Measurements from ENCODE around the gene COL23A1.
"Not testable (repeated sequence)": the region's sequence is repeated elsewhere in the genome, so short reads cannot be mapped to it uniquely, and the experiment has no call there.

COL23A1 gene

GRCh38 chr5:178271231-178271630 lies 319.0 kb downstream of the COL23A1 start:
- no peak for DNase-seq (ENCODE audit: low read depth in 2 of 2)

- no peak for DNase-seq (ENCODE audit: low read depth in 2 of 2)
These were observed 320.7 kb downstream of the COL23A1 start for GRCh38 chr5:178269499-178269898.

GRCh38 chr5:178267876-178268275 lies 322.3 kb downstream of the COL23A1 start:
- DNase-seq (ENCODE audit: low read depth in 2 of 2): no peak

- DNase-seq (ENCODE audit: low read depth in 2 of 2): no peak
These were observed 322.9 kb downstream of the COL23A1 start for GRCh38 chr5:178267245-178267644.

GRCh38 chr5:178266581-178266980 lies 323.6 kb downstream of the COL23A1 start:
- no peak for DNase-seq (ENCODE audit: low read depth in 2 of 2)

GRCh38 chr5:178265746-178266145 lies 324.4 kb downstream of the COL23A1 start:
- DNase-seq (ENCODE audit: low read depth in 2 of 2): no peak

GRCh38 chr5:178264044-178264443 lies 326.1 kb downstream of the COL23A1 start:
- DNase-seq (ENCODE audit: low read depth in 2 of 2): no peak

- no peak for DNase-seq (ENCODE audit: low read depth in 2 of 2)
These were observed 328.3 kb downstream of the COL23A1 start for GRCh38 chr5:178261666-178262600.

GRCh38 chr5:178259623-178260536 lies 330.3 kb downstream of the COL23A1 start:
- no peak for DNase-seq (ENCODE audit: low read depth in 2 of 2)

- no peak for DNase-seq (ENCODE audit: low read depth in 2 of 2)
These were observed 332.5 kb downstream of the COL23A1 start for GRCh38 chr5:178257650-178258049.

GRCh38 chr5:178256746-178257145 lies 333.4 kb downstream of the COL23A1 start:
- no peak for DNase-seq (ENCODE audit: low read depth in 2 of 2)

- not testable (repeated sequence) for DNase-seq (ENCODE audit: low read depth in 2 of 2)
These were observed 336.6 kb downstream of the COL23A1 start for GRCh38 chr5:178253632-178254031.

GRCh38 chr5:178252258-178252657 lies 337.9 kb downstream of the COL23A1 start:
- no peak for DNase-seq (ENCODE audit: low read depth in 2 of 2)

GRCh38 chr5:178250263-178250662 lies 339.9 kb downstream of the COL23A1 start:
- no peak for DNase-seq (ENCODE audit: low read depth in 2 of 2)

GRCh38 chr5:178249191-178249989 lies 340.8 kb downstream of the COL23A1 start:
- DNase-seq (ENCODE audit: low read depth in 2 of 2): no peak

- no peak for DNase-seq (ENCODE audit: low read depth in 2 of 2)
These were observed 341.4 kb downstream of the COL23A1 start for GRCh38 chr5:178248750-178249149.

GRCh38 chr5:178247481-178248456 lies 342.4 kb downstream of the COL23A1 start:
- DNase-seq (ENCODE audit: low read depth in 2 of 2): no peak

GRCh38 chr5:178246624-178247279 lies 343.4 kb downstream of the COL23A1 start:
- no peak for DNase-seq (ENCODE audit: low read depth in 2 of 2)

- no peak for DNase-seq (ENCODE audit: low read depth in 2 of 2)
These were observed 344.8 kb downstream of the COL23A1 start for GRCh38 chr5:178245389-178245788.

- no peak for DNase-seq (ENCODE audit: low read depth in 2 of 2)
These were observed 345.6 kb downstream of the COL23A1 start for GRCh38 chr5:178244576-178244975.

All from stimulated activated CD4-positive, alpha-beta T cell treated with anti-CD3 and anti-CD28 coated beads, Interleukin-4, amount 100 ng/mL, for 48 hours (primary cell).